RWPE2 (cell line): ENCODE data around the gene LGALS4.
A peak's percentile ranks its signal among the peaks of the same experiment; 100 is the strongest.

Experiments
- ATAC-seq: fragments of 200-7000 bp; cut with Tn5 transposase; 3 replicates; pipeline ENCODE4 v1.9.1; 2021; ENCODE audit warnings: low read depth
- DNase-seq: peaks from one replicate; pipeline ENCODE4 v3.0.0-alpha.2; 2020; ENCODE audit warnings: low spot score
- H3K27ac ChIP-seq: fragments of 450-650 bp; 2 replicates; pipeline ENCODE4 v1.5.1; 2017; ENCODE audit warnings: mild to moderate bottlenecking; ENCODE audit not compliant: poor library complexity, severe bottlenecking
- H3K27me3 ChIP-seq: fragments of 250-450 bp; sonication (Bioruptor Pico); 2 replicates; pipeline ENCODE4 v1.5.1; 2021; ENCODE audit warnings: mild to moderate bottlenecking, moderate library complexity; ENCODE audit not compliant: insufficient read depth, poor library complexity, severe bottlenecking
- H3K36me3 ChIP-seq: fragments of 250-450 bp; sonication (Bioruptor Pico); 2 replicates; pipeline ENCODE4 v1.5.1; 2020; ENCODE audit warnings: low read depth, mild to moderate bottlenecking, moderate library complexity
- H3K4me1 ChIP-seq: fragments of 250-450 bp; sonication (Bioruptor Pico); 2 replicates; pipeline ENCODE4 v1.5.1; 2021; ENCODE audit warnings: mild to moderate bottlenecking, moderate library complexity; ENCODE audit not compliant: insufficient read depth, poor library complexity, severe bottlenecking
- H3K4me3 ChIP-seq: fragments of 250-450 bp; sonication (Bioruptor Pico); 2 replicates; pipeline ENCODE4 v1.5.1; 2021; ENCODE audit warnings: mild to moderate bottlenecking, moderate library complexity; ENCODE audit not compliant: severe bottlenecking
- H3K9me3 ChIP-seq: fragments of 250-450 bp; sonication (Bioruptor Pico); 2 replicates; pipeline ENCODE4 v1.5.1; 2021; ENCODE audit warnings: mild to moderate bottlenecking, moderate library complexity; ENCODE audit not compliant: severe bottlenecking
- TF ChIP-seq, protein P1 (sequence below): fragments of 450-650 bp; IDR thresholded peaks from one replicate; pipeline ENCODE4 v1.5.1; 2017; ENCODE audit warnings: mild to moderate bottlenecking, moderate library complexity; ENCODE audit not compliant: poor library complexity, severe bottlenecking

Gene LGALS4

DNA sequence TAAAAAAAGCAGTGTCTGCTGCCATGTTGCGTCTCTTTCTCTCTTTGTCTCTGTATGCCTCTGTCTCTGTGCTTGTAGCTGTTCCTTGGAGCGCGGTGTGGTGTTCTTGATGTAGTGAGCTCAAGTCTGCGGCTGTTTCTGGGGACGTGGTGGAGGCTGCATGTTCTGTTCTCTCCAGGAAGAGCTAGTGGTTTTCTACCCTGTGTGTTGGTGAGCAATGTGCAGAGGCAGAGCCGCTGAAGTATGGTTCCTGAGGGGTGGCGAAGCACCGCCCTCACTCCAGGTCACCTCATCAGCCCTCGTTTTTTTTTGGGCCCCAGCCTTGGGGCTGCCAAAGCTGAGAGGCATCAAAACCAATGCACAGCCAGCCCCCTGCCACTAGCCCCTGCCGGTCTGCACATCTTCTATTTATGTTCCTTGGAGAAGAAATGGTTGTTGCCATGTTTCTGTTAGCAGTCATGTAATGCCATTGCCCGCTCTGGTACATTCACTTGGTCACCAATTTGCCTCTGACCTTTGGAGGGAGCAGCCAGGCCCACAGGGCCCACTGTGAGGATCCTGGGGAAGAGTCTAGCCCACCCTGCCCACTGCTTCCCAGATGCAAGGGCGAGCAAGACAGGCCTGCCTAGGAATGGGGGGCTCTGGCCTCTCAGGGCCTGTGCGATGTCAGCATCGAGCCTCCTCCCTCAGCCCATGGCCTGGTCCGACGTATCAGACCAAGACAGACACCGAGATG lies 29.9 kb upstream of the LGALS4 start:
- Histone ChIP-seq H3K36me3 (peaks cover 97% of the 10 kb centered on the region), H3K4me1 (peaks cover 29% of the 10 kb centered on the region), H3K4me3 (no peak overlapping the region), H3K27me3 (no peaks in the 10 kb centered on the region), H3K27ac (no peak overlapping the region), H3K9me3 (no peaks in the 10 kb centered on the region)
- TF ChIP-seq, protein P1, sequence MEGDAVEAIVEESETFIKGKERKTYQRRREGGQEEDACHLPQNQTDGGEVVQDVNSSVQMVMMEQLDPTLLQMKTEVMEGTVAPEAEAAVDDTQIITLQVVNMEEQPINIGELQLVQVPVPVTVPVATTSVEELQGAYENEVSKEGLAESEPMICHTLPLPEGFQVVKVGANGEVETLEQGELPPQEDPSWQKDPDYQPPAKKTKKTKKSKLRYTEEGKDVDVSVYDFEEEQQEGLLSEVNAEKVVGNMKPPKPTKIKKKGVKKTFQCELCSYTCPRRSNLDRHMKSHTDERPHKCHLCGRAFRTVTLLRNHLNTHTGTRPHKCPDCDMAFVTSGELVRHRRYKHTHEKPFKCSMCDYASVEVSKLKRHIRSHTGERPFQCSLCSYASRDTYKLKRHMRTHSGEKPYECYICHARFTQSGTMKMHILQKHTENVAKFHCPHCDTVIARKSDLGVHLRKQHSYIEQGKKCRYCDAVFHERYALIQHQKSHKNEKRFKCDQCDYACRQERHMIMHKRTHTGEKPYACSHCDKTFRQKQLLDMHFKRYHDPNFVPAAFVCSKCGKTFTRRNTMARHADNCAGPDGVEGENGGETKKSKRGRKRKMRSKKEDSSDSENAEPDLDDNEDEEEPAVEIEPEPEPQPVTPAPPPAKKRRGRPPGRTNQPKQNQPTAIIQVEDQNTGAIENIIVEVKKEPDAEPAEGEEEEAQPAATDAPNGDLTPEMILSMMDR = no peak
- DNase-seq (no peak), ATAC-seq (no peak)

DNA sequence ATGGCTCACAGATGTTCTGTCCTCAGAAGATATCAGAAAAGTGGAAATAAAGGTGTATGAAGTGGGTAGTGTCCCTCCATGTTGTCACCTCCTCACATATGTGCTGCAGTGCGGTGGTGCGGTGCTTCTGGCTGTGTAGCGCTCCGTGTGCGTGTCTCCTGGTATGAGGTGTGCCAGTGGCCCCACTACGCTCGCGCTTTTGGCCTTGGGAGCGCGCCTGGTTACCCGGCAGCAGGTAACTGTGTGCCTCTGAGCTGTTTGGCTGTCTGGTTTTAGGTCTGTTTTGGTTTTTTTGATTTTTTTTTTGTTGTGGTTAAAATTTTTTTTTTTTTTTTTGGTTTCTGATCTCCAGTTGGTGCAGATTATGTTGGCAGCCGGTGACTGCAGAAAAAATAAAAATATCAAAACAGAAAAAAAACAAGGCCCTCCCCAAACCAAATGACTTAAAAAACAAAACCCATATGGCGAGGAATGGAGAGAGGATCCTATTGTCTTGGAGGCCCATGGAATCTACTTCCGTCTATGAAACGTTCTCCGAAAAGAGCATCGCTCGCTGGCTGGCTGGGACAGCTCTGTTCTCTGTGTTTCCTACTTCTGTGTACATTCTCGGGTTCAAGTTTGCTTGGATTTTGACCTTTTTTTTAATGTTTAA lies 29.2 kb upstream of the LGALS4 start:
- no peaks in the 10 kb centered on the region for H3K9me3 ChIP-seq
- no peak for ATAC-seq
- H3K4me1 ChIP-seq = peaks cover 36% of the 10 kb centered on the region
- DNase-seq = no peak
- H3K4me3 ChIP-seq = no peak overlapping the region
- H3K27me3 ChIP-seq = no peaks in the 10 kb centered on the region
- H3K27ac ChIP-seq = peak overlapping the region; percentile 82
- TF ChIP-seq, protein P1 = no peak
- peaks cover 97% of the 10 kb centered on the region for H3K36me3 ChIP-seq

DNA sequence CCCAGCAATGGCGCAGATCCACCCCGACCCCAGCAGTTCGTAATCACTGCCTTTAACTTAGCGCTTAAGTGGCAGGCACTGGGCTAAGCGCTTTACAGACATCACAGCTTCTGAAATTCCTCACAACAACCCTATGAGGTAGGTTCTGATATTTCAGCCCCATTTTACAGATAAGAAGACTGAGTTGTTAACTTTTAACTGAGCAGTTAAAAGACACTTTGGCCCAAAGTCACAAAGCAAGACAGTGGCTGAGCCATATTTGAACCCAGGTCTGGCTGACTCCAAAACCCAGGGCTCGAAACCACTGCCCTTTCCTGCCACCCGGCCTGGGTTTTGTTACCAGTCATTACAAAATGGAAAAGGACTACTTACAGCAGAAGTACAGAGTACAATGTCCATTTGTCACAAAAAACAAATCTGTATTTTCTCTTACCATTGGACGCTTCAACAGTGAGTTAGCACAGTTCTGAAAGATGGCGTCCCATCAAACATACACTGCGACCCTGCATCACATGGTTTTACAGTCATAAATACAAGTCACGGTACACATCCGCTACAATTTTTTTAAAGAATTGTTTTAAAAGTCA lies 28.5 kb upstream of the LGALS4 start:
- TF ChIP-seq, protein P1 = no peak
- Histone ChIP-seq H3K4me1 (peaks cover 39% of the 10 kb centered on the region), H3K4me3 (no peak overlapping the region), H3K36me3 (peaks cover 95% of the 10 kb centered on the region), H3K9me3 (no peaks in the 10 kb centered on the region), H3K27me3 (no peaks in the 10 kb centered on the region), H3K27ac (peak overlapping the region; percentile 82)
- ATAC-seq = no peak
- DNase-seq = no peak

DNA sequence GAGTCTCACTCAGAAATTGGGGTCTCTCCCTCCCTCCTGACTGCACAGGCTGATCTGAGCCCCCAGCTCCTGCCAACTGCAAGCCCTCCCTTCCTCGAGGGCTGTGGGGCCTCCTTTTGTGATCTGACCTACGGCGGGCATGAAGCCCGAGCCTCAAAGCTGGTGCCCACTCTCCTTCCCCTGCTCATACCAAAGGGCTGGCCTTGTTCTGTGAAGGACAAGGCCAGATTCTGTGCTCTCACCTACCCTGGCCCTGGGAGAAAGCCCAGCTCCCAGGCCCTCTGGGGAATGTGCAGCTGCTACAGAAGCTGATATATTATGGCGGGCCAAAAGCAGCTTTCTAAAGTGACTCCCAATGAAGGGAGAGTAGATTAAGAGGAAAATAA lies 27.8 kb upstream of the LGALS4 start:
- peaks cover 45% of the 10 kb centered on the region for H3K4me1 ChIP-seq
- DNase-seq = no peak
- ATAC-seq = no peak
- TF ChIP-seq, protein P1 = no peak
- peak overlapping the region; percentile 82 for H3K27ac ChIP-seq
- H3K9me3 ChIP-seq = no peaks in the 10 kb centered on the region
- peaks cover 94% of the 10 kb centered on the region for H3K36me3 ChIP-seq
- no peak overlapping the region for H3K4me3 ChIP-seq
- H3K27me3 ChIP-seq = no peaks in the 10 kb centered on the region
